Fibroblast of skin of scalp (primary cell): ENCODE results near the gene DPEP3.
A peak's percentile ranks its signal among the peaks of the same experiment; 100 is the strongest.
"Not testable (repeated sequence)": the region's sequence is repeated elsewhere in the genome, so short reads cannot be mapped to it uniquely, and the experiment has no call there.

Experiments used
- DNase-seq: peaks from one replicate; pipeline ENCODE4 v3.0.0-alpha.2; 2013

Gene DPEP3

DNA sequence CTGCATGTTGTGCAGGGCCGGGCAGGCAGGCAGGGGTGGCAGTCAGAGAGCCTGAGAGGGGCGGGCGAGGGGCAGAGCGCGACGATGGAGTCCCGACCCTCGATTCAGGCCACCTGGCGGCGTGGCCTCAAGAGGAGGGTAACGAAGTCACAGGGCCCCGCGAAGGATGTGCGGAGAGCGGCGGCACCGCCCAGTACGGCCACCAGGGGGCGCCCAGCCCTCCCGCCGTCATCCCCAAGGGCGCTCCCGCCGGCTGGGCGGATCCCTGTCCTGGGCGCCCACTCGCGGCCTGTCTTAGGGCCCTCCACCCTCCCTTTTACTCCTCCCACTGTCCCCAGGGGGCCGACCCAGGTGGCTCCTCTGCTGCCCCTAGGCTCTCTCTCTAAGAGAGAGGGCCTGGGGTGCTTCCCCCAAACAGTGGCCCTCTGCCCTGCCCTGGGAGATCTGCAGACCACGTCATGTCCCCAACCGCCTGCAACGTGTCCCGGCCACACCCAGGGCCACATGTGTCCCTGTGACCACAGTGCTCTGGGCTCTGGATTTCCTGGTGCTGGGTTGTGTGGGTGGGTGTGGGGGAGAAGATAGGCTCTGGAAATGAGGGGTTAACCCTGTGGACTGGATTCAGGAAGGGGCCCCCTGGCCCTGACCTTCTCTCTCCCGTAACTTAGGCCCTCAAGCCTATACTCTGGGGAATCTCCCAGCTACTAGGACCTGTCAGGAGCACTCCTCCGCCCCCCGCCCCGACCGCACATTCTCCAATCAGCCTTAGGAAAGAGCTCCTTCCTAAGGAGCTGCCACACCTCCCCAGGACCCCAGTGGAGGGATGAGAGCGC lies 13.1 kb upstream of the DPEP3 start:
- peak; percentile 78 for DNase-seq

DNA sequence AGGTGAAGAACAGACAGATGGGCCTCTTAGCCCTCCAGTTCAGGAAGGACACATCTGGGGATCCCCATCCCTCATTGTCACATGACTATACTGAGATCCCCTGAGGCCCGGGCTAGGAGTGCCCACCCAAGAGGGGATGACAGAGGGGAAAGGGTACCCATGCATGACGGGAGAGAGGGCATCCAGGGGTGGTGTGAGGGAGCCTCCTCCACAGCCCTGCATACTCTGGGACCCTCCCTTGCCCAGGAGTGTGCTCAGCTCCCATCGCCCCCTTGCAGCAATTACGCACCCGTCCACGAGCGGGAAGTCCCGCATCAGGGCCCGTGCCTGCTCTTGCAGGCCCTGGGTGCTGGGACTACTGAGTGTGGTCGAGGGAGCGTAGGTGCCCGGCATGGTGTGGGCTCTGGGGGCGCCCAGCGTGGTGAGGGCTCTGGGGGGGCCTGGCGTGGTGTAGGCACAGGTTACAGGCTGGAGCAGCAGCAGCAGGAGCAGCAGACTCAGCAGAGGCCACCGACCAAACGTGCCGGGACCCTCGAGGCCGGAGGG lies 12.4 kb upstream of the DPEP3 start:
- DNase-seq = no peak

DNA sequence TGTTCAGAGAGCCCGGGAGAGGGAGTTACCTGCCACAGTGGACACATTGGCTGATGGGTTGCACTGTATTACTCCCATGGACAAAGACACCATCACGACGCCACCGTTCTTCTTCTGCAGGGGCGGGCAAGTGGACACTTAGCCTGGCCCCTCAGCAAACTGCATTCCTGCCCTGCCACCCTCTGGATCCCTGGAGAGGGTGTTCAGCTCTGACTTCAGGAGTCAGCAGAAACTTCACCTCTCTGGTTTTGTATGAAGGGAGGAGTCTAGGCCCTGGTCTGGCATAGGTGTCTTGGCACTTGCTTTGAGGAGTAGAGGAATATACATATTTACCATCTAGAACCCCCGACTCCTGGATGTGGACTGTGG lies 9.7 kb upstream of the DPEP3 start:
- DNase-seq = no peak

DNA sequence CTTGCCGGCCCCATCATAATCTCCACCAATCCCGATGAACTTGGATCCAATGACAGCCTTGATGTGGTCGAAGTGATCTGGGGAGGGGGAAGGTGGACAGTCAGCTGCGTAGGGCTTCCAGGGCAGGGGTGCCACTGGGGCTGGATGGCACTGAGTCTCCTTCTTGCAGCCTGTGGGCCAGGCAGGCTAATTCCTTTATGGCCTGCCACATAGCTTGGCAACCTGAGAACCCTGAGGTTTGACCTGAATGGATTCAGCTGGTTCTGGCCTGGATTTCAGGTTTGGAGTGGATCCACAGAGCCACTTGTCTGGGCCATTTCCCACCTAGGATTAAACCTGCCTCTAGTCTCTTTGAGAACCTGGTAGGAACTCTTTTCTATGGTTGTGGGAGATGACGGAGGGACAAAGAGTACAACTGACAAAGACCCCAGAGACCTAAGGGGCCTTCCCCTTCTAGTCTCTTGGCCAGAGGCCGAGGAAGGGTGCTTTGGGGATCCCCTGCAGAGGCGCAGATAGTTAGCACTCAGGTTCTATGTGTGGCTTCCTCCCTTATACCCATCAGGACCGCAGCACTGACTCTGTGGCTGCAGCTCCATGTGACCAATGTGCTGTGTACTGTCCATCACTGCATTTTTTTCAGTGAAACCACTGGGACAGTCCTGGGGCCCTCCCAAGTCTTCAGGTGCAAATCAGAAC lies 9.2 kb upstream of the DPEP3 start:
- DNase-seq = no peak

DNA sequence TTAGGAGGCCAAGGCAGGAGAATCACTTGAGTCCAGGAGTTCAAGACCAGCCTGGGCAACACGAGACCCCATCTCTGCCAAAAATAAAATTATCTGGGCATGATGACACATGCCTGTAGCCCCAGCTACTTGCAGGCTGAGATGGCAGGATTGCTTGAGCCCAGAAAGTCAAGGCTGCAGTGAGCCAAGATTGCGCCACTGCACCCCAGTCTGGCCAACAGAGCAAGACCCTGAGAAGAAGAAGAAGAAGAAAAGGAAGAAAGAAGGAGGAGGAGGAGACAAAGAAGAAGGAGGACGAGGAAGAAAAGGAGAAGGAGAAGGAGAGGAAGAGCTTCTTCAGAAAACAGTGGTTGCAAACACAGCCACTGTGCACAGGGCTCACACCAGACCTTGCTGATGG lies 8.4 kb upstream of the DPEP3 start:
- no peak for DNase-seq

DNA sequence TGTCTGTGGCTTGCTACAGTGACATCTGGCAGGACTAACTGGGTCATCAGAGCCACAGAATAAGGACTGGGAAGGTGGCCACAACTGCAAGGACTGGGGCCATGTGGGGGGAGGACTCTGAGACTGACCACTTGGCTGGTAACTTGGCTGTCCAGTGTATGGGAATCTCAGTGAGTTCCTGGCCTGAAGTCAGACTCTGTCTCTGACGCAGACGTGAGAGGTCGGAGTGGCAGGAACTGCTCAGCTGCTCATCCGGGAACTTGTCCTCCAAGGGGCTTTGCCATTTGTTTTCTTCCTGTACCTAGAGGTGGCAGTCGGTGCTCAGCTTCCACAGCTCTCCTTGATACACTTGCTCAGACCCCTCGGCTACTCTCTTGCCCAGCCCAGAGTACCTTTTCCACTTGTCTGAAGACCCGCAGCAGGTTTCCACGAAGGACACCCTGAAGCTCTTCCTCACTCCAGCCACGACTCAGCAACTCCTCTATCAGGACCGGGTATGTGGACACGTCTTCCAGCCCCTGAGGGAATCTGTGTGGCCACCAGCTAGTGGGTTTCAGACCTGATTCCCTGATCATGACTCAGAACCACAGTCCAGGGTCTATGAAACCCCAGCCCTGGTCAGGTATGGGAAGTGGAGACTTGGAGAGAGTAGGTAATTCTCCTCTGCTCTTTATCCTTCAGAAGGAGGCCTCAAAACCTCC lies 7.3 kb upstream of the DPEP3 start:
- DNase-seq = no peak

DNA sequence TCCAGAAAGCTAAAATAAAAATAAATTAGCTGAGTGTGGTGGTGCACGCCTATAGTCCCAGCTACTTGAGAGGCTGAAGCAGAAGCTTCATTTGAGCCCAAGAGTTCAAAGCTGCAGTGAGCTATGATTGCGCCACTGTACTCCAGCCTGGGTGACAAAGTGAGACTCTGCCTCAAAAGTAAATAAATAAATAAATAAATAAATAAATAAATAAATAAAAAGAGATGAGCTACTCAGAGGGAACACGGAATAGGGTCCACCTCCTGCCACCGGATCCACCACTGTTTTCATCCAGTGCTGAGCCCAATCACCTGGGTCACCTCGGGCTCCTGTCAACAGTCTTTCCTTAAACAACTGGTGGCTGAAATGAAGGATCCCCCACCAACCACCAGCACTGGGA lies 6.7 kb upstream of the DPEP3 start:
- no peak for DNase-seq

DNA sequence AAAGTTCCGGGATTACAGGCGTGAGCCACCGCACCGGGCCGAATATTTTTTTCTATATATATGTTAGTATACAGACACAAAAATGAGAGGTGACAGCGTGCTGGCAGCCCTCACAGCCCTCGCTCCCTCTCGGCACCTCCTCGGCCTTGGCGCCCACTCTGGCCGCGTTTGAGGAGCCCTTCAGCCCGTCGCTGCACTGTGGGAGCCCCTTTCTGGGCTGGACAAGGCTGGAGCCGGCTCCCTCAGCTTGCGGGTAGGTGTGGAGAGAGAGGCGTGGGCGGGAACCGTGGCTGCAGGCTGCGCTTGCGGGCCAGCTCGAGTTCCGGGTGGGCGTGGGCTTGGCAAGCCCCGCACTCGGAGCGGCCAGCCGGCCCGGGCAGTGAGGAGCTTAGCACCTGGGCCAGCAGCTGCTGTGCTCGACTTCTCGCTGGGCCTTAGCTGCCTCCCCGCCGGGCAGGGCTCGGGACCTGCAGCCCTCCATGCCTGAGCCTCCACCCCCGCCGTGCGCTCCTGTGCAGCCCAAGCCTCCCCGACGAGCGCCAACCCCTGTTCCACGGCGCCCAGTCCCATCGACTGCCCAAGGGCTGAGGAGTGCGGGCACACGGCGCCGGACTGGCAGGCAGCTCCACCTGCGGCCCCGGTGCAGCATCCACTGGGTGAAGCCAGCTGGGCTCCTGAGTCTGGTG lies 1.9 kb upstream of the DPEP3 start:
- no peak for DNase-seq

DNA sequence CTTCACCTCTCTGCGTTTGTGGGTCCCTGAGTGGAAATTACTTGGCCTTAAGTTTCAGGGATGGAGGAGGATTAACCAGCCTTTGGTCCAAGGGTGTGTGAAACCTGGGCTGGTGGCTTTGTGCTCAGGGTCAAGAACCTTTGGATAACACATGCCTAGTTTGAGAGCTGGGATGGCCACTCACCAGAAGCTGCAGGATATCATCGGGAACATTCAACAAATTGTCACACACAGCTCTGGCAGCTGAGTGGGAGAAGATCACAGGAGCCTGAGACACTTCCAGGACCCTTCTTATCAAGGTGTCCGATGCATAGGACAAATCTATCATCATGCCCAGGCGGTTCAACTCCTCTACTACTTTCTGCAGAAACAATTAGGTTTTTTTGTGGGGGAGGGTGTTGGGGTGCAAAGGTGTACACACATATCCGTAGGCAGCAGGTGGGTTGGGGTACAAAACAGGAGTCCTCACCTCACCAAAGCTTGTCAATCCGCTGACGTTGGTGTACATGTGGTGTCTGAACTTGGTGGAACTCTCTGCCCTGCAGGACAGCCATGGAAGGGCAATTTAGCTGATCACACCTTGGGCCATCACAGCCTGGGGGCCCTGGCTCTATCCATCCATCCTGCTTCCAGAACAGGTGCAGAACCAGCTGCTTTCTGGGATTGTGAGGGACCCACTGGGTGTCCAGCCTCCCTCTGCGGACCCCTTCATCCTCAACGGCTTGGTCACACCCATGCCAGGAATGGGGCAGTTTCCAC lies 2.7 kb downstream of the DPEP3 start:
- DNase-seq = no peak

DNA sequence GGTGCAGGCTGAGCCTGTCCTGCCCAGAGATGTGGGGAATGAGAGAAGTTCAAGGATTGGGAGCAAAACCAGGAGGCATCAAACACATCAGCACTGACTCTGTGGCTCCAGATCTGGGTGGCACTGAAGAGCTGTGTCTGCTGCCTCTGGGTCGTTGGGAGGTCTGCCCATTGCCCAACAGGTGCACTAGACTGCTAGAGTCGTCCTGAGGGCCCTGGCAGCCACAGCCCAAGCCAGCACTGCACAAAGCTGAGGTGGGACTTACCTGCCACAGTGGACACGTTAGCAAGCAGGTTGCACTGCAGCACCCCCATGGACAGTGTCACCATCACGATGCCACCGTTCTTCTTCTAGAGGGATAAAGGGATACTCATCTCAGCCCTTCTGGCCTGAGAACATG lies 3.3 kb downstream of the DPEP3 start:
- no peak for DNase-seq

DNA sequence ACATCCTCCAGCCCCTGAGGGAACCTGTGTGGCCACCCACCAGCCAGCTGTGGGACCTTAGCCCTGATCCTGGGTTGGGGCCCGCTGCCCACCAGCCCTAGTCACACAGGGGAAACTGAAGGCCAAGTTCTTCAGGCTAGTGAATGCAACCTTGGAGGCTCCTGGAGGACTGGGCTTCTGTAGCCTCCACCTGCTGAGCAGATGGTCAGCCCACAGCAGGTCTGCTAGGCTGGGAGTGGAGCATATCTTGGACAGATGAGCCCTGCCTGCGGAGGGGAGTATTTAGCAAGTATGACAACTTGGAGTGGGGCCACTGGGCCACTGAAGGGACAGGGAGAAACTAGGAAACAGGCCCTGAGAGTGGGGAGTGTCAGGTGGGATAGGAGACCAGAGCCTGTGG lies 4.1 kb downstream of the DPEP3 start:
- no peak for DNase-seq

DNA sequence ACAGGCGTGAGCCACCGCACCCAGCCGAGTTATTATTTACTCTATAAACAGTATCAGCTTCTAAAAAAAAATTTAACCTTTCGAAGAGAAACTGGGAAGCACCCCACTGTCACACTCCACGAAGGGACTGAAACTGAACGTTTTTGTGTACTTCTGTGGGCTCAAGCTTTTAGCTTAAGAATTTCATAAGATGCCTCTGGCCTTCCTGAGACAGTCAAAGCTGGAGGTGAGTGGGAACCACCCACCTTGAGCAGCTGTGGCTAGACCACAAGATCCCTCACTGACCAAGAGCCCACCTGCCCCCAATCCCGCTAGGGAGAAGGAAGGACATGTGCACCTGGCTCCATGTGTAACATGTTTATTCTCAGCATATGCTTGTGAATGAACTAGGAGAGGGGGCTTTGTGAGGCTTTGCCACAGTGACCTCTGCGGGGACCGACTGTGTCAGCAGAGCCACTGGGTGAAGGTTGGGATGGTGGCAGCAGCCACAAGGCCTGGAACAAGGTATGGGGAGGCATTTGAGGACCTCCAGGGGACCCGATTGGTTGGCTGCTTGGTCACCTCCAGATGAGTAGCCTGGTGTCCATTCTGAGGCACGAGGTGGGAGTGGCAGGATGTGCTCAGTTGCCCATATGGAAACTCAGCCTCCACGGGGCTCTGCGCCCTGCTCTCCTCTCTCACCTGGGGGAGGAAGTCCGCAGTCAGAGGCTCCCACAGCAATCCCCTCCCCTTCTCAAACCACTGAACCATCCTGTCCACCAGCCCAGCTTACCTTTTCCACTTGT lies 4.8 kb downstream of the DPEP3 start:
- DNase-seq = no peak

DNA sequence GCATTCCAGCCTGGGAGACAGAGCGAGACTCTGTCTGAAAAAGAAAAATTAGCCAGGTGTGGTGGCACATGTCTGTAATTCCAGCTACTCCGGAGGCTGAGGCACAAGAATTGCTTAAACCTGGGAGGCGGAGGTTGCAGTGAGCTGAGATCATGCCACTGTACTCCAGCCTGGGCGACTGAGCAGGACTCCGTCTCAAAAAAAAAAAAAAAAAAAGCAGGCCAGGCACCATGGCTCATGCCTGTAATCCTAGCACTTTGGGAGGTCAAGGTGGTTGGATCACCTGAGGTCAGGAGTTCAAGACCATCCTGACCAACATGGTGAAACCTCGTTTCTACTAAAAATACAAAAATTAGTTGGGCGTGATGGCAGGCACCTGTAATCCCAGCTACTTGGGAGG lies 8.0 kb downstream of the DPEP3 start:
- DNase-seq = not testable (repeated sequence)

DNA sequence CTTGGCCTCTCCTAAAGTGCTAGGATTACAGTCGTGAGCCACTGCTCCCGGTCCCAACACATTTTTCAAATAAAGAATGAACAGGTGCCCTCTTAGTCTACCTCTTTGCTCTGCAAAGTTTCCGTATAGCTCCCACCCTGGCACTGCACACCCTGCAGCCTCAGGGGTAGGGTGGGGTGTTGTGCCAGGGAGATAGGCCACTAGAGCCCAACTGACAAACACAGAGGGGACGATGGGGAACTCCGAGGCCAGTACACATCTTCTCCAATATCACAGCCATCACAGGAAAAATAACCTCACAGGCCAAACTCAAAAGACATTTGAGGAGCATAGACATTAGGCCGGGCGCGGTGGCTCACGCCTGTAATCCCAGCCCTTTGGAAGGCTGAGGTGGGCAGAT lies 9.2 kb downstream of the DPEP3 start:
- DNase-seq = no peak

DNA sequence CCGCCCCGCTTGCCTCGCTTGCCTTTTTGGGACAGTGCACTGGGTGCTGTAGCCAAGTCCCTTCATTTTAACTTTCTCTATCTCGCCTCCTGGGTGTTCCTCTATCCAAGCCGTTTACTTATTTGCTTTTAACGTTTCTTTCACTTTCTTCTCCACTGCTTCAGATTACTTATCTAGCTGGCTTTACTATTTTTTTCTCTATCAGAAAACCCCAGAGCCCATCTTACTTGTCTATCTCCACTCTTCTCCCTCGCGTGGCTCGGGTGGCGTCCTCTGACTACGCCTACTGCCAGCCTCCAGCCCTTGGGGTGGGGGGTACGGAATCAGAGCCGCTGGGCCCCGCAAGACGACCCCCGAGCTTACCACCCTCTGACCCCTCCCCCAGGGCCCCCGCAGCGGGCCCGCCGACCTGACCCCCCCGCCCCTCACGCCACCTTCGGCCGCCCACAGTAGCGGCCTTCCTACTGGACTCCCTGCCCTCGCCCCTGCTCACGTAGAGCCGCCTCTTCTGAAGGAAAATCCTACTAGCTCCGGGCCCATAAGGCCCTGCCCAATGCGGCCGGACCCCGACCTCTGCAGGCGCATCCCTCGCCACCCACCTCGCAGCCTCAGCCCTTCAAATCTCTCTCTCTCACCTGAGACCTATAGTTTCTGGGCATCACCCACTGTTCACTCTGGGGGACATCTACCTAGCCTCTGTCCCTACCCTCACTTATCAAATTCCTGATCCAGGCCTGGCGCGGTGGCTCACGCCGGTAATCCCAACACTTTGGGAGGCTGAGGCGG lies 10.9 kb downstream of the DPEP3 start:
- no peak for DNase-seq

DNA sequence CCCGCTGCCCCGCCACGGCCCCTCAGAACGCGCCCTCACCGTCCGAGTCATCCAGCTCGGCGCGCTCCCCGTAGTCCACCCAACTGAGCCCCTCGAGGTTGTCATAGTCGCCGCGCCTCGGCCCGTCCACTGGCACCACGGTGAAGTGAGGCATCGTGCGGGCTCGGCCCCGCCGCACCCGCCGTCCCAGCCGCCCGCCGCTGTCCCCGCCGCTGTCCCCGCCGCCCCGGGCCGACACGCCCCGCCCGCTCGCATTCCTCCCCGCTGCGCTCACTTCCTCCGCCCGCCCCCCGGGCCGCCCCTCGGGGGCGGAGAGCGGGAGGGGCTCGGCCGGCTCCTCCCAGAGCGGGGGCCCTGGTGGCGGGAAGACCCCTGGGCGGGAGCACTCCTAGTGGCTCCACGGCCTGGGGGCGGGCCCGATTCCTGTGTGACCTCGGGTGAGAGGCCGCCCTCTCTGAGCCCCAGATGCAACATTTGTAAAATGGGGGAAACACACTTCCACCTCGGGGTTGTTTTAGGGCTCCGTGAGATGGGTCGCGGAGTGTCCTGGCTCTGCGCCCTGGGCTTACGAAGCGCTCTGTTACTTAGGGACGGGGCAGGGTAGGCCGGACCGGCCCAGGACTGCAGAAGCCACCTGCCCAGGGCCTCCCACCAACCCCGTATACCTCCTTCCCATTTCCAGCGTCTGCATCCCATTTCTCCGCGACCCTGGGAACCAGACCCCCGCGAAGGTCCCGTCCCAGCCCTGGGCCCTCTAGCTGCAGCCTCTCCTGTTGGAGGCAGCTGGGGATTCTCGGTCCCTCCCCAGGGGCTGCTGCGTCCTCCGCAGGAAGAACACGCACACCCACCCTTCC lies 11.7 kb downstream of the DPEP3 start, which contains the start of gene SLC12A4:
Gene SLC12A4, minus strand, starts transcription at position 238 of the 854 bp plus-strand sequence. Its CDS starts 84 bp downstream, at position 154.
- DNase-seq = peak; percentile 90

DNA sequence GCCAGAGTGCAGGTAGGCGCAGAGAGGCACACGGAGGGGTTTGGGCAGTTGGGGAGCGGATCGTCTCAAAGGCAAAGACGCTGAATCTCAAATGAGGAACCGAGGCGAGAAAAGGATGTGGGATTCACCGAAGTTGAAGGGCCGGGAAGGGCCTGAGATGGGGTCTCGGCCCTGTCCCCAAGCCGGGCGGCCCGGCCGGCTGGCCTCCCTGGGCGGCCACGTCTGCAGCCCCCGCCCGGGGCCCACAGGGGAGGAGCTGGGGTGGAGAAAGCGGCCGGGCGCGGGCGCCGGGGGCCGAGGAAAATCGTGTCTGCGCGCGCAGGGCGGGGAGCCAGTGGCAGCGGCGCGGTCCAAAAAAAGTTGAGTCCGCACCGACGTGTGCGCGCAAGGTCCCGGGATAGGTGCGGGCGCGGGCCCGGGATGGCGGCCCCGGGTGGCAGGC lies 12.3 kb downstream of the DPEP3 start:
- peak; percentile 41 for DNase-seq

DNA sequence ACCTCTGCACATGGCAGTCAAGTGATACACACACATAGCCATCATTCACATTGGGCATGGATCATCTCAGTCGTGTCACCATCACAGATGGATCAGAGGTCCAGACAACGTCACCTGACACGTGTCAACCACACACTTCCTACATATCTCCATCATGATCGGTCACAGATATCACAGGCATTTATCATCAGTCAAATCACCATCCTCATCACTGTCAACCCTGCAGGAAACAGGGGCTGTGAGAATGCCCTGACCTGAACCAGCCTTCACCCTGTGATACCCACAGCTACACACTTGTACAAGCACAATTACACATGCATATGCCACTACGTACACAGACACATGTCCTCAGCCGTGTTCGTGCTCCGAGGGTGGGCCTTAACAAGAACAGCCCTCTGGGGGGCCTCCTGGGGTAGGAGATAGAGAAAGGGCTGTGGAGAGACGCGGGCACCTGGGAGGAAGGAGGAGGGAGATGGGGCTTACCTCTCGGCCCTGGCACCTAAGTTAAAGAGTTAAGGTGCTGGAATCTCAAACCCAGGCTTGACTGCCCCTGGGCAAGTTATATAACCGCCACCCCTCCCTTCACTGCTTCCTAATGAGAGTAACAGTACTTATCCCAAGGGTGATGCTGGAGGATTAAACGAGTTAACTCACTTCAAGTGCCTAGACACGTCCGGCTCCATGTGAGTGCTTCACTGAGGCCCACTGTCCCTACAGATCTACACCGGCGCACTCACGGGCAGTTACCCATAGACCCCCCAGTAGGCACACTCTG lies 12.9 kb downstream of the DPEP3 start:
- peak; percentile 22 for DNase-seq
